Placental epithelial cell (primary cell): Measurements from ENCODE around the gene OXCT1. TPM values are rescaled to one million over a fixed set of nuclear protein-coding genes. Genes with fewer than 3 reads are reported as not detected.

Experiments
- total RNA-seq: library from RNA; depleted of rRNA; stranded (reverse); fragments of >200 nt; gene quantifications from 2 replicates; pipeline ENCODE4 v1.2.3, GENCODE V29; 2012

OXCT1 gene
- total RNA-seq = 7.9 and 10.1 TPM in 2 replicates

DNA sequence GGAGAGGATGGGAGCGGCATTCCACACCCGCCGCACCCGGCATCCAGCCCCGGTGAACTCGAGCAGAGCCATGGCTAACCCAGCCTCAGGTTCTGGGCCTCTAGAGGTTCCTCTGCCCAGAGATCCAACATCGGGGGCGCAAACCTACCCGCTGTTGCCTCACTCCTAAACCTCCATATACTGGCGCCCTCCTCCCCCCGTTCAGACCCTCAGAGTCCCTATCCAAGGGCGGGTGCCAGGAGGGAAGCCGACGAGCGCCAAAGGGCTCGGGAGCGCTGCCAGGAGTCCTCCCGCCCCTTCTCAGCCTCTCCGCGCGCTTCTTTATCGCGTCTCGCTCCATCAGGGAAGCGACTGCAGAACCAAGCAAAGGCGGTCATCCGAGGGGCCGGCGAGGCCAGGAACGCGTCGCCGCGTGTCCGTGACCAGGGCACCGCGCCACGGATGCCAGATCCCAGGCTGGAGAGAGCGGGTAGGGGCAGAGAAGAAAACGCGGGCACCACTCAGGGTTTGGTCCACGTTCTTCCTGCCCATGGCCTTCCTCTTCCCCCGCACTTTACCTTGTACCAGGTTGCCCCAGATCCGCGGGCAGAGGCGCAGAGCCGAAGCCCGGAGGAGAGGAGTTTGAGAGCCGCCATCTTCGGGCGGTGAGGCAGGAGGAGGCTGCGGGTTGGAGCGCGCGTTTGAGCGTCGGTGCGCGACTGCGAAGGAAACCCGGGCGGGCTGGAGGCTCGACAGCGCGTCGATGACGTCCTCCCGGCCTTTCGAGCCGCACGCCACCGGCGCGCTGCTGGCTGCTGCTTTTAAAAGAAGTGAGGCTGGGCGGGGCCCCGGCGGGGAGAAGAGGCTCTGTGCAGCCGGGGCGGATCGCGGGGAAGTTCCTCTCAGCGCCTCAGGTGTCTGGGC, at the start of gene OXCT1:
OXCT1 (minus strand) TSS at position 702 of the 903 bp plus-strand sequence; CDS start at position 635, 67 bp downstream.

DNA sequence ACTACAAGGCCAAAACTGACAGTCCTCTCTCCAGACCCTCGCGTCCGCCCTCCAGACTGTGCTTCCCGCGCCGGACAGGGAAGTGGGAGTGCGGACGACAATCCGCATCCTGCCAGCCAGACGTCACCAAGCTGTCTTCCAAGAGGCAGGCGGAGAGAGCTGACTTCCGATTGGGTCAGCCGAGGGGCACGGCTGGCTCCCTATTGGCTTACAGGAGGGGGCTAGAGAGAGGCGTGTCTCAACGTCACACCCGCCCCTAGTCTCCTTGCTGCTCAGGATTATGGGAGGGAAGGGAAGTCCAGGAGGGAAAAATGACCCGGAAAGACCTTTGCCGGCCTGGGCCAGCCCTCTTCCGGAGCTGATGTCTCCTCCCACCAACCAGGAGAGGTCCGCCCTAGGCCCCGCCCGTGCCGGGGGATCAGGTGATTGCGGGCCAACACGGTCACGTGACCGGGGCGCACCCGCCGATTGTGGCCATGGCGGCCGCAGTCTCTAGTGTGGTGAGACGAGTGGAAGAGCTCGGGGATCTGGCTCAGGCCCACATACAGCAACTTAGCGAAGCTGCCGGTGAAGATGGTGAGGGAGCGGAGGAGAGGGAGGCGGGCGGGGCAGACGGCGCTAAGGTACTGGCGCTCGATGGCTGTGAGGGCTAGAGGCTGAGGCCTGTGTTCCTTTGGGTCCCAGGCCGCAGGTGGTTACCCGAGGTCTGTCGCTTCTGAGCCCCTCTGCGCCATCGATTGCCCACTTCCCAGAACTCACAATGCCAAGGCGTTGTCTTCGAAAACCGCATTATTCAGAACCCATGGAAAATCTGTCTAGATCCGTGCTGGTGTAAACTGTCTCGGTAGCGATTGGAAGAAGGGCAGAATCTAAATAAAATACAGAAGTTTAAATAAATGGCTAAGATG, 33.9 kb upstream of the OXCT1 start, which contains the start of gene RIMOC1:
RIMOC1 (plus strand) TSS at position 453 of the 908 bp plus-strand sequence; CDS start at position 477, 24 bp downstream.

Other genes with a start within 250 kb of the OXCT1 start
- 13.0 and 23.1 TPM in 2 replicates for gene RIMOC1, start 33.9 kb upstream of the OXCT1 start, total RNA-seq
- gene FBXO4, start 54.9 kb upstream of the OXCT1 start, total RNA-seq = 9.2 and 14.5 TPM in 2 replicates